Measurements from ENCODE around the gene MEOX2.

Gene MEOX2

GRCh38 chr7:15567036-15567435 lies 119.4 kb downstream of the MEOX2 start:
- in situ Hi-C loops (cut with HindIII; ENCODE audit: low pct_ligation_motif_present, low sequenced_read_pairs) = no loop called here
- H3K4me3 ChIP-seq (ENCODE audit: low read depth, low read length) = no peak overlapping the region
- no peaks in the 10 kb centered on the region for H3K36me3 ChIP-seq (replicated peaks)
- DNase-seq = no peak
- H3K27me3 ChIP-seq (replicated peaks) = no peaks in the 10 kb centered on the region
- H3K27ac ChIP-seq = no peak overlapping the region
- TF ChIP-seq, protein P1, sequence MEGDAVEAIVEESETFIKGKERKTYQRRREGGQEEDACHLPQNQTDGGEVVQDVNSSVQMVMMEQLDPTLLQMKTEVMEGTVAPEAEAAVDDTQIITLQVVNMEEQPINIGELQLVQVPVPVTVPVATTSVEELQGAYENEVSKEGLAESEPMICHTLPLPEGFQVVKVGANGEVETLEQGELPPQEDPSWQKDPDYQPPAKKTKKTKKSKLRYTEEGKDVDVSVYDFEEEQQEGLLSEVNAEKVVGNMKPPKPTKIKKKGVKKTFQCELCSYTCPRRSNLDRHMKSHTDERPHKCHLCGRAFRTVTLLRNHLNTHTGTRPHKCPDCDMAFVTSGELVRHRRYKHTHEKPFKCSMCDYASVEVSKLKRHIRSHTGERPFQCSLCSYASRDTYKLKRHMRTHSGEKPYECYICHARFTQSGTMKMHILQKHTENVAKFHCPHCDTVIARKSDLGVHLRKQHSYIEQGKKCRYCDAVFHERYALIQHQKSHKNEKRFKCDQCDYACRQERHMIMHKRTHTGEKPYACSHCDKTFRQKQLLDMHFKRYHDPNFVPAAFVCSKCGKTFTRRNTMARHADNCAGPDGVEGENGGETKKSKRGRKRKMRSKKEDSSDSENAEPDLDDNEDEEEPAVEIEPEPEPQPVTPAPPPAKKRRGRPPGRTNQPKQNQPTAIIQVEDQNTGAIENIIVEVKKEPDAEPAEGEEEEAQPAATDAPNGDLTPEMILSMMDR (IDR thresholded peaks at IDR 0.05; ENCODE audit: low read depth, low read length, missing control alignments) = no peak

- in situ Hi-C loops (cut with HindIII; ENCODE audit: low pct_ligation_motif_present, low sequenced_read_pairs) = no loop called here
Observed at GRCh38 chr7:15566476-15566875, 120.0 kb downstream of the MEOX2 start.

GRCh38 chr7:15561835-15562234 lies 124.6 kb downstream of the MEOX2 start, which contains the start of gene AGMO:
Gene AGMO (minus strand): TSS chr7:15562015.
- peak; percentile 40 for DNase-seq
- TF ChIP-seq, protein P1 (IDR thresholded peaks at IDR 0.05; ENCODE audit: low read depth, low read length, missing control alignments) = peak; percentile 2
- Histone ChIP-seq H3K4me3 (ENCODE audit: low read depth, low read length) (no peak within 1 kb of the TSS), H3K27ac (no peak within 1 kb of the TSS), H3K36me3 (replicated peaks) (no peaks in the 10 kb centered on the region), H3K27me3 (replicated peaks) (no peaks in the 10 kb centered on the region)
- in situ Hi-C loops (cut with HindIII; ENCODE audit: low pct_ligation_motif_present, low sequenced_read_pairs) = no loop called here

More at GRCh38 chr7:15566476-15566875, 120.0 kb downstream of the MEOX2 start:
- Histone ChIP-seq H3K36me3 (replicated peaks) (no peaks in the 10 kb centered on the region), H3K27ac (no peak overlapping the region), H3K27me3 (replicated peaks) (no peaks in the 10 kb centered on the region), H3K4me3 (ENCODE audit: low read depth, low read length) (no peak overlapping the region)
- TF ChIP-seq, protein P1 (IDR thresholded peaks at IDR 0.05; ENCODE audit: low read depth, low read length, missing control alignments) = no peak
- DNase-seq = no peak

All from brain microvascular endothelial cell (primary cell).